ENCODE measurements around the gene SMIM45.

The SMIM45 gene

DNA sequence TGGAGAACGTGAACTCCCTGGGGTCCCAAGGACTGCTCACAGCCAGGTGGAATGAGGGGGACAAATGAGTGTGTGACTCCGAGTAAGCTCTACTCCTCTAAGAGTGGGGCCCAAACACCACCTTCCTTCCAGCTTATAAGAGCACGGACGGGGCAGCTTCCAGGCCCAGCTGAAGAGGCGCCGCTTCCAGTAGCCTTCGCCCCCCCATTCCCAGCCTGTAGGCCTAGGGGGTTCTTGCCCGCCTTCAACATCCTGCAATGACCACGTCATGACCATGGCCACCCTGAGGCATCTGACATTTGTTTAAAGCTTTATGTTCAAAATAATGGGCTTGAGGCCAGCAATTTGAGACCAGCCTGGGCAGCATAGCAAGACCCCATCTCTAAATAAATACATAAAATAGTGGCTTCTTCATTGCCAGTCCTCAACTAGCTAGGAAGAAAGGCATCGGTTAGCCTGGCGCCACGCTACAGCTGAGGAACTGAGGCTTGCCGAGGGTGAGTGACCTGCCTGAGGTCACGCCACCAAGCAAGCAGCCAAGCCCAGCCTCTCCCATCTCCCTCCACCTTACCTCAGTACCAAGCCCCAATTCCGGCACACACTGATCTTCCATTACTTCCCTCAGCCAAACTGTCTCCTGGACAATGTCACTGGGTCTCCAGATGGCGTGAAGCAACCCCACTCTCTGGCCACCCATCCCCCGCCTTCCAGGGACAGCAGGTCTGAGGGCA is 17.5 kb upstream of the SMIM45 start:
- no peak overlapping the region for H3K4me3 ChIP-seq
- WGBS, 2 donors: 94 to 98% methylated on average over 17 of the region's 17 CpGs
- TF ChIP-seq, protein P1, sequence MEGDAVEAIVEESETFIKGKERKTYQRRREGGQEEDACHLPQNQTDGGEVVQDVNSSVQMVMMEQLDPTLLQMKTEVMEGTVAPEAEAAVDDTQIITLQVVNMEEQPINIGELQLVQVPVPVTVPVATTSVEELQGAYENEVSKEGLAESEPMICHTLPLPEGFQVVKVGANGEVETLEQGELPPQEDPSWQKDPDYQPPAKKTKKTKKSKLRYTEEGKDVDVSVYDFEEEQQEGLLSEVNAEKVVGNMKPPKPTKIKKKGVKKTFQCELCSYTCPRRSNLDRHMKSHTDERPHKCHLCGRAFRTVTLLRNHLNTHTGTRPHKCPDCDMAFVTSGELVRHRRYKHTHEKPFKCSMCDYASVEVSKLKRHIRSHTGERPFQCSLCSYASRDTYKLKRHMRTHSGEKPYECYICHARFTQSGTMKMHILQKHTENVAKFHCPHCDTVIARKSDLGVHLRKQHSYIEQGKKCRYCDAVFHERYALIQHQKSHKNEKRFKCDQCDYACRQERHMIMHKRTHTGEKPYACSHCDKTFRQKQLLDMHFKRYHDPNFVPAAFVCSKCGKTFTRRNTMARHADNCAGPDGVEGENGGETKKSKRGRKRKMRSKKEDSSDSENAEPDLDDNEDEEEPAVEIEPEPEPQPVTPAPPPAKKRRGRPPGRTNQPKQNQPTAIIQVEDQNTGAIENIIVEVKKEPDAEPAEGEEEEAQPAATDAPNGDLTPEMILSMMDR (IDR thresholded peaks at IDR 0.05): no peak
- H3K27me3 ChIP-seq: no peaks in the 10 kb centered on the region
- FAIRE-seq: no peak
- intact Hi-C loops (cut with DNase I): no loop called here
- H3K27ac ChIP-seq: no peak overlapping the region
- no peaks in the 10 kb centered on the region for H3K9me3 ChIP-seq
- no peak for ATAC-seq
- H3K4me1 ChIP-seq: no peaks in the 10 kb centered on the region
- no peaks in the 10 kb centered on the region for H3K36me3 ChIP-seq
- peak in 1 of 6 donors; percentile 15 for DNase-seq

DNA sequence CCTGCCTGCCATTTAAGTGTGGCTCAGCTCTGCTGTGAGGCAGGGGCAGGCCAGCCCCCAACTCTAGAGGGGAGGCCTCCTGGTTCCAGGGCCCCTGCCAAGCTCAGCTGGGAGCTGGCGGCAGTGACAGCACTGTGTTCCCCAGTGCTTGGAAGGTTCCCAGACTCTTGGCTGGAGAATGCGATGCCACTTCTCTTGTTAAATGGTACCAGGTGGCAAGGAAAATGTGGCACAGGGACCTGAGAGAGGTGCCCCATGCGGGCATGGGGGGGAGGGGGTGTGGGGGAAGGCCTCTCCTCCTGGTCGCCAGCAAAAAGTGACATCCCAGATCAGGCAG is 17.0 kb upstream of the SMIM45 start:
- intact Hi-C loops (cut with DNase I): no loop called here
- ATAC-seq (no peak), DNase-seq (peak in 1 of 6 donors; percentile 44), FAIRE-seq (no peak)
- TF ChIP-seq, protein P1 (IDR thresholded peaks at IDR 0.05): no peak
- Histone ChIP-seq H3K4me3 (no peak overlapping the region), H3K27ac (no peak overlapping the region), H3K36me3 (no peaks in the 10 kb centered on the region), H3K27me3 (no peaks in the 10 kb centered on the region), H3K4me1 (no peaks in the 10 kb centered on the region), H3K9me3 (no peaks in the 10 kb centered on the region)
- 92 to 100% methylated on average over 4 of the region's 4 CpGs for WGBS, 2 donors

DNA sequence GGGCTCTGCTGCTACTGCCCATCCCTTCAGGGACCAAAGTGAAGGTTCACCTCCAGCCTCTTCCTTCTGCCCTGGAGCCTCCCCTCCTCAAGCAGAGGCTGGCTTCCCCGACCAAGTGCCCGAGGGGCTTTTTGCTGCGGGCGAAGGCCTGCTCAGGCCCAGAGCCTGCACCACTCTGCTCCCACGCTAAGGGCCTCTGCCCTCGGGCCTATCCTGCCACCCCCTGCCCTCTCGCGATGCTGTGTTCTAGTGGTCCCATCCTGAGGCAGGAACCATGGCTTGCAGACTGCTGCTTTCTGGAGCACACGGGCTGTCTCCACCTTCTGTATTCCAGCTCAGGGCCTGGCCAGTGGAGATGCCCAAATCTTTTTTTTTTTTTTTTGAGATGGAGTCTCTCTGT is 16.4 kb upstream of the SMIM45 start:
- ATAC-seq: no peak
- TF ChIP-seq, protein P1 (IDR thresholded peaks at IDR 0.05): no peak
- Histone ChIP-seq H3K4me1 (no peaks in the 10 kb centered on the region), H3K27ac (no peak overlapping the region), H3K36me3 (no peaks in the 10 kb centered on the region), H3K9me3 (no peaks in the 10 kb centered on the region), H3K4me3 (no peak overlapping the region), H3K27me3 (no peaks in the 10 kb centered on the region)
- WGBS, 2 donors: 95 to 97% methylated on average over 9 of the region's 9 CpGs
- no peak for FAIRE-seq
- no peak for DNase-seq
- intact Hi-C loops (cut with DNase I): no loop called here

DNA sequence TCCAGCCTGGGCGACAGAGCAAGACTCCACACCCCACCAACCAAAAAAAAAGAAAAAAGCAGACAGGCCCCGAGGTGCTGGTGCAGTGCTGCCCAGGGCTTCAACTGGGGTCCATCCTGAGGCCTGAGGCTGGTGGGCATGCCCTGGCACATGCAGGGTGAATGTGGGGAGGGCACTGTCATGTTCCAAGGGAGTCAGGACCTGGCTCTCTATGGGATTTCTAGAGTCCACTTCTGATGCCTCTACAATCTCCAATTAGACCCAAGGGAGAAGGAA is 15.1 kb upstream of the SMIM45 start:
- H3K27ac ChIP-seq: no peak overlapping the region
- H3K4me3 ChIP-seq: no peak overlapping the region
- WGBS, 2 donors: 90 to 99% methylated on average over 1 to 2 of the region's 2 CpGs
- ATAC-seq: no peak
- H3K9me3 ChIP-seq: no peaks in the 10 kb centered on the region
- no peaks in the 10 kb centered on the region for H3K27me3 ChIP-seq
- intact Hi-C loops (cut with DNase I): no loop called here
- no peak for FAIRE-seq
- no peaks in the 10 kb centered on the region for H3K4me1 ChIP-seq
- TF ChIP-seq, protein P1 (IDR thresholded peaks at IDR 0.05): no peak
- H3K36me3 ChIP-seq: no peaks in the 10 kb centered on the region
- no peak for DNase-seq

DNA sequence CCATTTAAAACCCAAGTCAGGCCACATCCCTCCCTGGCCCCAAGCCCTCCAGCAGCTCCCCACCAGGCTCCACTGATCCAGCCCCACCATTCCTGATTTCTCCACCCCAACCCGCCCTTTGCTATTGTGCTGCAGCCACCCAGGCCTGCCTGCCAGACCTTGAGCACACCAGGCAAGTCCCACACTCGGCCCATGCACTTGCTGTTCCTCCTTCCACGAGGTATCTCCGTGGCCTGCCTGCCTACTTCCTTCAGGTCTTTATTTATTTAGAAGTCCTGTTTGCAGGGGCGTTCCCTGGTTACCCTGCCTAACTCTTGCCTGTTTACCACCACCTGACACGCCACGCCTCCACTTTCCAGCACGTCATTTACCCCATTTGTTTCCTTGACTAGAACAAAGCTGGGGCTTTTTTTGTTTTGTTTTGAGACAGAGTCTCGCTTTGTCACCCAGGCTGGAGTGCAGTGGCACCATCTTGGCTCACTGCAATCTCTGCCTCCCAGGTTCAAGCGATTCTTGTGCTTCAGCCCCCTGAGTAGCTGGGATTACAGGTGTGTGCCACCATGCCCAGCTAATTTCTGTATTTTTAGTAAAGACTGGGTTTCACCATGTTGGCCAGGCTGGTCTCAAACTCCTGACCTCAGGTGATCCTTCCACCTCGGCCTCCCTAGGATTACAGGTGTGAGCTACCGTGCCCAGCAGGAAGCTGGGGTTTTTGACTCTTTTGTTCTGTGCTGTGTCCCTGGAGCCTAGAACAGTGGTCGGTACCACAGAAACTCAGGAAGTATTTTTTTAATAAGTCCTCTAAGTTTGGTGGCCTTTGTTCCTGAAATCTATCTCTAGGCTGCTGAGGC is 11.7 kb upstream of the SMIM45 start:
- no peaks in the 10 kb centered on the region for H3K9me3 ChIP-seq
- DNase-seq (peak in 1 of 6 donors; percentile 15), ATAC-seq (peak in 2 of 4 donors; percentile 13 to 30), FAIRE-seq (no peak)
- H3K4me1 ChIP-seq: no peaks in the 10 kb centered on the region
- H3K27me3 ChIP-seq: no peaks in the 10 kb centered on the region
- H3K27ac ChIP-seq: peak overlapping the region in 2 of 4 donors; percentile 8 to 16
- intact Hi-C loops (cut with DNase I): loop anchor here in 2 of 3 donors (5.0 to 10.0 kb wide), 5 partner anchors 113 to 245 kb away; partner anchors contain the start of gene MEI1 (in 2 of the 2)
- no peaks in the 10 kb centered on the region for H3K36me3 ChIP-seq
- no peak overlapping the region for H3K4me3 ChIP-seq
- TF ChIP-seq, protein P1 (IDR thresholded peaks at IDR 0.05): no peak
- WGBS, 2 donors: 85 to 91% methylated on average over 13 of the region's 13 CpGs
